Measurements from ENCODE around the gene GNAO1. TPM values are rescaled to one million over a fixed set of nuclear protein-coding genes. Genes with fewer than 3 reads are reported as not detected.

Gene GNAO1
- total RNA-seq, 2 experiments from 2014 or later: 2.7 TPM

DNA sequence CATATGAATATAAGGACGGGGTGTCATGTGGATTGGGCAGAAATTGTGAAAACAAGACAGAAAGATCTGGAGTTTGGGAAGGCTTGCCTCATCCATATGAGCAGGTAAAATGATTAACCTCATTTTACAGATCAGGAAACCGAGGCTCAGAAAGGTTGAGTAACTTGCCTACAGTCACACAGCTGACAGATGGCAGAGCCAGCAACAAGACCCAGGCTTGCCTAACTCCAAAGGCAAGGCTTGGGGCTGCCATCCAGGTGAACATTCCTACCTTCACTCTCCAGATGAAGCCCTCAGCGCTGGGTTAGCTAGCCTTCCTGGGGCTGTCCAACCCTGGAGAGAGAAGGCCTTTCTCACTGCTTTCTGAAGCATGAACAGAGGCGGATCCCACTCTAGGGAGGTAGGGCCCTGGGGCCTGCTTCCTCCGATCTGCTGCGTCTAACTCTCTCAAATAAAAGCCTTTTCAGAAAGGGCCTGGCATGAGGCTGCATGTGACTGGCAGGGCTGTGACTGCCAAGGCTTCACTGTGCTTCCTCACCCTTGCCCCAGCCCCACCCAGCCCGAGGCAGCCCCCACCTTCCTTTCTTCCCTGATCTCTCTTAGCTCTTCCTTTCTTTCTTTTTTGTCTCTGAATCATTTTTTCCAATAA, 107.8 kb downstream of the GNAO1 start:
- H3K27me3 Mint-ChIP-seq (ENCODE audit: low read depth): peaks cover 2% of the 10 kb centered on the region
- no peaks in the 10 kb centered on the region for H3K4me1 Mint-ChIP-seq (ENCODE audit: low read depth)
- H3K27ac Mint-ChIP-seq: no peak overlapping the region
- ChIA-PET POLR2A (no interaction called here), CTCF (no interaction called here)
- ATAC-seq (no peak), DNase-seq (no peak)
- H3K9me3 Mint-ChIP-seq (ENCODE audit: insufficient read depth): no peaks in the 10 kb centered on the region
- H3K4me3 Mint-ChIP-seq: no peak overlapping the region
- H3K36me3 Mint-ChIP-seq (ENCODE audit: low read depth): no peaks in the 10 kb centered on the region

DNA sequence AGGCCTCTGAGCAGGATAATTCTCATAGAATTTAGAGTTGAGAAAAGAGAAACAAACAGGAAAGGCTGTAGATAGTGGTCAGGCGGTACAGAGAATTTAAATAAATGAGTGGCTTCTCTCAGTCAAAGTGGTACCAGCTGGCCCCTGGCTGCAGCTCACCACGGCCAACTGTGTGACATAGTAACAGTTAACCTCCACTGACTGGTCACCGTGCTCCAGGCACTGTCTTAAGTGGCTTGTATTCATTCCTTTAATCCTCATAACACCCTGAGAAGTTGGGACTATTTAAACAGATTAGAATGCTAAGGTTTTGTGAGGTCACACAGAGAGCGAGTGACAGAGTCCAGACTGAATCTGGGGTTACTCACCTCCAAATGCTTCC, 108.9 kb downstream of the GNAO1 start:
- H3K36me3 Mint-ChIP-seq (ENCODE audit: low read depth): no peaks in the 10 kb centered on the region
- ATAC-seq (no peak), DNase-seq (no peak)
- H3K27me3 Mint-ChIP-seq (ENCODE audit: low read depth): no peaks in the 10 kb centered on the region
- ChIA-PET POLR2A (no interaction called here), CTCF (no interaction called here)
- no peak overlapping the region for H3K4me3 Mint-ChIP-seq
- H3K9me3 Mint-ChIP-seq (ENCODE audit: insufficient read depth): no peaks in the 10 kb centered on the region
- no peaks in the 10 kb centered on the region for H3K4me1 Mint-ChIP-seq (ENCODE audit: low read depth)
- H3K27ac Mint-ChIP-seq: no peak overlapping the region

DNA sequence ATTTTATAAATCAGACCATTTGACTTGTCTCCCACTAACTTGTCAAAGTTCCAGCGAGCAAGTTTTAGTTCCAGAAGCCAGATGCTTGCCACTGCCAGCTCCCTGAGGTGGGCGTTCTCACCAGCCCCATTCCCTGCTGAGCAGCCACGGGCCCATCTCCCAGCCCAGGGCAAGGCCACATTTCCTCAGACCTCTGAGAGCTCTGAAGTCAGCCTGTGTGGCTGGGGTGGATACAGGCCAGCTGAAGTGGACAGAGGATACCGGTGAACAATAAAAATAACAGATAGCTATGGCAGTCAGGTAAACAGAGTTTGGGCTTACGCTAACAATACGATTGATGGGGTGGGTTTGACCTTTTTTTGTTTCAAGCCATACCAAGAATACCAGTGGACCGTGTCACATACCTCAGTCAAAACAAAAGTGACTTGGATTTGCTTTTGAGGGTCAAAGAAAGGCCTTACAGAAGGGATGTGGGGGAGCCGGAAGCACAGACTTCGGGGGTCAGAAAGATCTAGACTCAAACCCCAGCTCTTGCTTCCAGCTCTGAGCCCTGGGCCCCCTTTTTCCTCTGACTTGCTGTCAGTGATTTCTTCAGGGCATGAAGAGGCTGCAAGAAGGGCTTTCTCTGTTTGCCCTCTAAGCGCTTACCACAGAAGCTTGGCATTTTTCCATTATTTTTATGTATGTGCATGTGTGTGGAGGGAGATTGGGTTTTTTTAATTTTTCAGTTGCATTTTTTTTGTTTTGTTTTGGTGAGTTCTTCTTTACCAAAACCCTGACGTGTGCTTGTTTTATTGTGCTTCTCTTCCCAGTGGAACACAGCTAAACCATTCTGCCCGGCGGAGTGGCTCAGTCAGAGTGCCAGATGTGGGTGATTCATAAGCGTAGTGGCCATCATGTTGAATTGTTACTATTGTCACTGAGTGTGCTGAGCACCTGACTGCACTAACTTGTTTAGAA, 109.9 kb downstream of the GNAO1 start:
- ChIA-PET POLR2A (no interaction called here), CTCF (interaction anchor here (0.8 to 1.7 kb wide), 2 partner anchors 17 to 209 kb away, joined by 3 to 4 read pairs; no protein-coding TSS in a partner anchor)
- Mint-ChIP-seq H3K27ac (no peak overlapping the region), H3K27me3 (ENCODE audit: low read depth) (no peaks in the 10 kb centered on the region), H3K4me1 (ENCODE audit: low read depth) (no peaks in the 10 kb centered on the region), H3K9me3 (ENCODE audit: insufficient read depth) (no peaks in the 10 kb centered on the region), H3K36me3 (ENCODE audit: low read depth) (no peaks in the 10 kb centered on the region), H3K4me3 (no peak overlapping the region)
- DNase-seq (no peak), ATAC-seq (no peak)

GRCh38 chr16:56302506-56302905, 111.2 kb downstream of the GNAO1 start:
- DNase-seq (no peak), ATAC-seq (no peak)
- Mint-ChIP-seq H3K4me3 (no peak overlapping the region), H3K36me3 (ENCODE audit: low read depth) (no peaks in the 10 kb centered on the region), H3K9me3 (ENCODE audit: insufficient read depth) (no peaks in the 10 kb centered on the region), H3K27ac (no peak overlapping the region), H3K4me1 (ENCODE audit: low read depth) (no peaks in the 10 kb centered on the region), H3K27me3 (ENCODE audit: low read depth) (peaks cover 1% of the 10 kb centered on the region)
- ChIA-PET CTCF (interaction anchor here (0.9 to 1.7 kb wide), 2 partner anchors 16 to 25 kb away, joined by 3 to 4 read pairs; no protein-coding TSS in a partner anchor), POLR2A (no interaction called here)

DNA sequence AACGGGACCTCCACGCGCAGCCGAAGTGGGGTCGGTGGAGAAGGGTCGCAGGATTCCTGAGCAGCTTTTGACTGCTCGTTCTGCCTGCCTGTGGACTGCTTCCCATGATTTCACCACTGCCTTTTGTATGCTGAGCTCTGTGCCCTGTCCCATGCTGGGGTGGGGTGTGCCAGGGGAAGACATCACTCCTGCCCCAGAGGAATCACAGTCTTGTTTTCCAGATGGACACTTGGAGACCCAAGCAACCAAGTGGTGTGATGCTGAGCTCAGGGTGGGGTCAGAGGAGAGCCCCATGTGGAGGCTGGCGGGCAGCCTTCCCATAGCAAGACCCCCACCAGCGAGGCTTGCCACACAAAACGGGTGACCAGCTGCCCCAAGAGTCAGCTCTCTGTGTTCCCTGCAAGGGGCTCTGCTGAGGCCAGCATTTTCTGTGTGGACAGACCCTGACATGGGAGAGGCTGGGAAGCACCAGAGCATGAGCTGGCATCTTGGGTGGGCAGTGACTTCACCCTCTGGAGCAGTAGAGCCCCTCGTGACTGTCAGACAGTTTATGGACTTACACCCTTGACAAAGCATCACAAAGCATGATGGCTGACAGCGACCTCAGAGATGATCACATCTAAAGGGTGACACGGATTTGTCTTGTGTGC, 111.9 kb downstream of the GNAO1 start:
- H3K27ac Mint-ChIP-seq: no peak overlapping the region

DNA sequence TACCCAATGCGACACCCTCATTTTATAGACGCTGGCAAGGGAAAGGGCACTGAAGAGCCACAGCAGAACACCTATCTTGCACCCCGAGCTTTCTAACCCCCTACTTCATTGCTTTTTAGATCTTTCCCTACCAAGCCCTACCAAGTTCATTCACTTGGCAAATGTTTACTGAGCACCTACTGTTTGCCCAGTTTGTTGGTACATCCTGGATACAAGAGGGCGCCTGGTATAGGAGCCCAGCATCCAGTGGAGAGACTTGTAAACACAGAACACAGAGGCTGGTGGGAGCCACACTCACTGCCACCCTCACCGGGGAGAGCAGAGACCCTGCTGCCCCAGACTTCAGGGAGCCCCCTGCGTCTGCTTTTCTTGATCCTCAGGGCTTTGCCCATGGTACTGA, 112.6 kb downstream of the GNAO1 start:
- H3K27me3 Mint-ChIP-seq (ENCODE audit: low read depth): peaks cover 3% of the 10 kb centered on the region
- CTCF ChIA-PET: no interaction called here
- no peaks in the 10 kb centered on the region for H3K4me1 Mint-ChIP-seq (ENCODE audit: low read depth)
- H3K9me3 Mint-ChIP-seq (ENCODE audit: insufficient read depth): no peaks in the 10 kb centered on the region
- ATAC-seq (no peak), DNase-seq (no peak)
- no peak overlapping the region for H3K27ac Mint-ChIP-seq
- POLR2A ChIA-PET: no interaction called here
- H3K4me3 Mint-ChIP-seq: no peak overlapping the region
- no peaks in the 10 kb centered on the region for H3K36me3 Mint-ChIP-seq (ENCODE audit: low read depth)

More for the DNA sequence above, 111.9 kb downstream of the GNAO1 start:
- CTCF ChIA-PET: interaction anchor here (0.9 to 1.7 kb wide), 2 partner anchors 15 to 25 kb away, joined by 3 to 4 read pairs; no protein-coding TSS in a partner anchor
- no peak for ATAC-seq
- no peak overlapping the region for H3K4me3 Mint-ChIP-seq
- H3K27me3 Mint-ChIP-seq (ENCODE audit: low read depth): peaks cover 3% of the 10 kb centered on the region
- DNase-seq: no peak
- no peaks in the 10 kb centered on the region for H3K9me3 Mint-ChIP-seq (ENCODE audit: insufficient read depth)
- no peaks in the 10 kb centered on the region for H3K4me1 Mint-ChIP-seq (ENCODE audit: low read depth)
- POLR2A ChIA-PET: no interaction called here
- H3K36me3 Mint-ChIP-seq (ENCODE audit: low read depth): no peaks in the 10 kb centered on the region

DNA sequence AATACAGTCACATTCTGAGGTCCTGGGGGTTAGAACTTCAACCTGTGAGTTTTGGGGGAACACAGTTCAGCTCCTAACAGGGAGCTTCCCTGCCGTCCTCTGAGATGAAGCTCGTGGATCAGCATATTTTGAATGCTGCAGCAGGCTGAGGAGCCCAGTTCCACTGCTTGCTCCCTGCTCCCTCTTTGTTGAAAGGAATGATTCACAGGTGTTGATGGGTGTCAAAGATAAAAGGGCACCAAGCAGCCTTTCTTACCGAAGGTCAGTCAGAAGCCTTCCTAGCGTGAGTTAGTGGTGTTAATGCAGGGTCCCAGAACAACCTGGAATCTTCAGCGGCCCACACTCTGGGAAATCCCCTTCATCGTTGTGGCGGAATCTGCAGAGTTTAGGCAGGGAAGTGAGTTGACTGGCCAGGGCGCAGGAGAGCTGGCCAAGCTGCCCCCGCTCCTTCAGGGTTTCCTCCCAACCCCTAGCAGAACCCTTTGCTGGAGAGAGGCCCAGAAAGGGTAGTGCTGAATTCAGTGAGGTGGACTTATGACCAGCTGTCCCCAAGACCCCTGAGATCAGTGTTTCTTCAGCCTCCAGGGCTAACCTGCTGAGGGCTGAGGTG, 114.8 kb downstream of the GNAO1 start:
- ChIA-PET CTCF (no interaction called here), POLR2A (no interaction called here)
- no peaks in the 10 kb centered on the region for H3K36me3 Mint-ChIP-seq (ENCODE audit: low read depth)
- no peak for DNase-seq
- H3K27ac Mint-ChIP-seq: no peak overlapping the region
- no peak for ATAC-seq
- H3K4me3 Mint-ChIP-seq: no peak overlapping the region
- peaks cover 3% of the 10 kb centered on the region for H3K27me3 Mint-ChIP-seq (ENCODE audit: low read depth)
- H3K9me3 Mint-ChIP-seq (ENCODE audit: insufficient read depth): no peaks in the 10 kb centered on the region
- H3K4me1 Mint-ChIP-seq (ENCODE audit: low read depth): no peaks in the 10 kb centered on the region

GRCh38 chr16:56306690-56307533, 115.6 kb downstream of the GNAO1 start:
- Mint-ChIP-seq H3K4me1 (ENCODE audit: low read depth) (no peaks in the 10 kb centered on the region), H3K27ac (no peak overlapping the region), H3K4me3 (no peak overlapping the region), H3K9me3 (ENCODE audit: insufficient read depth) (no peaks in the 10 kb centered on the region), H3K36me3 (ENCODE audit: low read depth) (no peaks in the 10 kb centered on the region), H3K27me3 (ENCODE audit: low read depth) (peaks cover 3% of the 10 kb centered on the region)
- ATAC-seq (no peak), DNase-seq (no peak)
- CTCF ChIA-PET: no interaction called here
- POLR2A ChIA-PET: no interaction called here

DNA sequence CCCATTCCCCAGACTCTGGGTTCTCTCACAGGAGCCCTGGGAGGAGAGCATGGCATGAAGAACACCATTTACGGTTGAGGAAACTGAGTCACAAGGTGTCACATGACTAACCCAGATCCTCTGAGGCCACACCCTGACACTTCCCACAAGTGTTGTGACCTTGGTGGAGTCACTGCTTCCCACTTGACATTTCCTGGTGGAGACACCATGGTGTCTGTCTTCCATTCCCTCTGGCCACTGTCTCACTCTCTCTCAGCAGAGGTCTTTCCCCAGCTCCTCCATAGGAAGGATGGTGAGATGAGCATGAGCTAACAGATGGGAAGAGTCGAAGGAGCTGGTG, 116.2 kb downstream of the GNAO1 start:
- ChIA-PET POLR2A (no interaction called here), CTCF (no interaction called here)
- ATAC-seq: no peak
- H3K27me3 Mint-ChIP-seq (ENCODE audit: low read depth): peaks cover 3% of the 10 kb centered on the region
- no peak for DNase-seq
- no peaks in the 10 kb centered on the region for H3K36me3 Mint-ChIP-seq (ENCODE audit: low read depth)
- no peaks in the 10 kb centered on the region for H3K9me3 Mint-ChIP-seq (ENCODE audit: insufficient read depth)
- H3K4me3 Mint-ChIP-seq: no peak overlapping the region
- no peaks in the 10 kb centered on the region for H3K4me1 Mint-ChIP-seq (ENCODE audit: low read depth)
- H3K27ac Mint-ChIP-seq: no peak overlapping the region

DNA sequence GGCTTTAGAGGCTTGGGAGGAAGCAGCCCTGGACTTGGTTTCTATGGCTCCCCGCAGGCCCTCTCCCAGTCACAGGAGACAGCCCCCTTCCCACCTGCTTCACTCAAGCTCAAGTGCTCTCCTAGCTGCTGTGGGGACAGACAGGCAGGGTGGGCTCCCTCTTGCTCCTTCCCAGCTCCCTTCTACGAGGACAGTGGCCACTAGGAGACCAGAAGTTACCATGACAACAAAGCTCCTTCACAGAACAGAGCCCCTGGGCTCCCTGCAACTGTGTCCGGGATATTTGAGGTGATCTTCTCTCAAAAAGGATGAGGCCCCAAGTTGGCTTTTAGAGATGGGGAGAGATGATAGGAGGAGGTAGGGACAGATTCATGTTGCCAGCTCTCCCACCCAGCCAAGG, 117.7 kb downstream of the GNAO1 start:
- CTCF ChIA-PET: interaction anchor here (0.9 kb wide), 1 partner anchor 9 kb away, joined by 6 read pairs; no protein-coding TSS in a partner anchor
- Mint-ChIP-seq H3K27me3 (ENCODE audit: low read depth) (peaks cover 3% of the 10 kb centered on the region), H3K4me1 (ENCODE audit: low read depth) (no peaks in the 10 kb centered on the region), H3K27ac (no peak overlapping the region), H3K4me3 (no peak overlapping the region), H3K36me3 (ENCODE audit: low read depth) (no peaks in the 10 kb centered on the region), H3K9me3 (ENCODE audit: insufficient read depth) (no peaks in the 10 kb centered on the region)
- POLR2A ChIA-PET: no interaction called here
- no peak for DNase-seq
- no peak for ATAC-seq

DNA sequence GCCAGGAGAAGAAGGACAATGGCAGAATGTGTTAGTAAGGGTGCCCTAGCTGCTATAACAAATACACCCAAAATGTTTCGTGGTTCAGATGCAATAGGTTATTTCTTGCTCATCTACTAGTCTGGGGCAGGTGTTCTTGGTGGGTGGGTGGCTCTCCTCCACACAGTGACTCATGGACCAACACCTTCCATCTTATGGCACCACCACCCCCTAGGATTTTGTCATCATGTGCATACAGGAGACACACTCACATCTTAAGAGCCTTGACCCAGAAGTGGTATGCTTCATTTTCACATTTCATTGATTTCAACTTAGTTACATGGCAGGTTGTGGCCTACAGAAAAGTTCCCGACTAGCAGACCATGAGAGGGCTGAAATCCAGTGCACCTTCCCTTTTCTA, 119.4 kb downstream of the GNAO1 start:
- Mint-ChIP-seq H3K4me3 (no peak overlapping the region), H3K4me1 (ENCODE audit: low read depth) (no peaks in the 10 kb centered on the region), H3K27me3 (ENCODE audit: low read depth) (peaks cover 3% of the 10 kb centered on the region), H3K9me3 (ENCODE audit: insufficient read depth) (no peaks in the 10 kb centered on the region), H3K36me3 (ENCODE audit: low read depth) (no peaks in the 10 kb centered on the region), H3K27ac (no peak overlapping the region)
- ATAC-seq: no peak
- DNase-seq: no peak
- ChIA-PET CTCF (interaction anchor here (1.1 to 1.2 kb wide), 2 partner anchors 8 to 269 kb away, joined by 3 to 5 read pairs; no protein-coding TSS in a partner anchor), POLR2A (interaction anchor here (1.0 kb wide), 1 partner anchor 9 kb away, joined by 3 read pairs; no protein-coding TSS in a partner anchor)
